Heart right ventricle (tissue), 16 donors: Measurements from ENCODE around the gene FOXJ1. TPM values are rescaled to one million over a fixed set of nuclear protein-coding genes. Genes with fewer than 3 reads are reported as not detected.

Source experiments
- ATAC-seq, 8 donors: fragments of 200-7000 bp; cut with Tn5 transposase; one replicate each; pipeline ENCODE4 v1.9.1; 2020; ENCODE audit warnings: mild to moderate bottlenecking in 8 of 8, moderate library complexity in 8 of 8, moderate number of reproducible peaks in 1 of 8
- DNase-seq, 2 donors: peaks; one replicate each; pipeline ENCODE4 v3.0.0-alpha.2; 2020
- H3K27ac ChIP-seq, 10 donors: fragments of 200-600 bp; sonication (generic) in 2 of 10; one replicate each; pipeline versions ENCODE4 v1.5.0 to v1.8.0; 2020 to 2022; ENCODE audit warnings: mild to moderate bottlenecking in 3 of 10
- H3K27me3 ChIP-seq, 7 donors: fragments of 200-600 bp; one replicate each; pipeline ENCODE4 v1.8.0; 2021 to 2022; ENCODE audit warnings: mild to moderate bottlenecking in 2 of 7
- H3K36me3 ChIP-seq, 9 donors: fragments of 200-600 bp; sonication (generic) in 1 of 9; one replicate each; pipeline versions ENCODE4 v1.5.0 to v1.8.0; 2020 to 2022; ENCODE audit warnings: mild to moderate bottlenecking in 2 of 9
- H3K4me1 ChIP-seq, 9 donors: fragments of 200-600 bp; sonication (generic) in 1 of 9; one replicate each; pipeline versions ENCODE4 v1.5.0 to v1.8.0; 2020 to 2022; ENCODE audit warnings: mild to moderate bottlenecking in 4 of 9
- H3K4me3 ChIP-seq, 10 donors: fragments of 200-600 bp; sonication (generic) in 2 of 10; one replicate each; pipeline versions ENCODE4 v1.5.0 to v1.8.0; 2020 to 2022; ENCODE audit warnings: mild to moderate bottlenecking in 7 of 10, moderate library complexity in 2 of 10
- H3K9me3 ChIP-seq, 11 donors: fragments of 200-600 bp in 10 of 11; sonication (generic) in 2 of 11; one replicate each; pipeline versions ENCODE4 v1.5.0 to v1.8.0; 2013 to 2022; ENCODE audit warnings: mild to moderate bottlenecking in 2 of 11, control low read depth in 1 of 11, moderate library complexity in 1 of 11
- CTCF ChIP-seq, 9 donors: fragments of 200-600 bp; sonication (generic) in 2 of 9; IDR thresholded peaks; one replicate each; pipeline versions ENCODE4 v1.5.0 to v1.8.0; 2021 to 2022; ENCODE audit warnings: antibody characterized with exemption in 9 of 9, mild to moderate bottlenecking in 5 of 9, moderate library complexity in 1 of 9
- WGBS, 2 donors: extraction: QIAGEN DNeasy Blood & Tissue Kit; methylation state at CpG; one replicate each; pipeline ENCODE4 v1.1.7; 2013; ENCODE audit warnings: inconsistent platforms in 1 of 2; 5-methylcytosine and 5-hydroxymethylcytosine counted together
- intact Hi-C, 10 donors: fragments of 100-400 bp; cut with DNase I; formaldehyde crosslinking; loops; one replicate each; pipeline versions ENCODE4 v1.11.1 to v1.14.2; 2022
- polyA plus RNA-seq, 2 donors: library from polyadenylated mRNA; stranded (reverse); fragments of 200-250 nt; gene quantifications; one replicate each; pipeline ENCODE4 v1.2.3, GENCODE V29; 2013
- total RNA-seq, 10 donors: library from RNA; stranded (reverse); fragmentation: NEBNext Ultra II Directional in 3 of 10; extraction: Animal tissue kit (Norgen Biotek cat#: 25700) in 3 of 10; gene quantifications; one replicate each; pipeline versions ENCODE4 v1.2.1 to v1.2.4, GENCODE V29; 2021 to 2023
- donor health status: Arrhythmogenic right ventricular cardiomyopathy.
- donor health status: ischemic (EF 13 %, LVEDD 7.1; RV severe dilation, severe dysfunction).
- donor health status: healthy with polysubstance abuse.
- donor health status: DM: no; HTN: yes; CAD: no.
- donor health status: DM: no; HTN: no; CAD: no.
- donor health status: ischemic (EF 25% LVEDD 6.9; RV normal size, moderate dysfunction).
- donor health status: ischemic (EF 25% LVEDD 5.7; RV mildly dilated, moderate dysfunction).
- donor health status: healthy.
- donor health status: DM: yes; HTN: yes; CAD: no.
- donor health status: Ischemic cardiomyopathy.
- donor health status: ischemic (EF 35%, LVEDD 5.7; RV mildly dilated, moderate dysfunction).
- donor health status: nonischemic (EF 11% LVEDD 7.7; RV severe dilation, severe dysfunction).
- donor health status: DM: yes; HTN: yes; CAD: no.
- donor health status: PGD.
- donor health status: ischemic (EF 29% LVEDD 5.4; RV normal size, mild dysfunction).
- donor health status: nonischemic (EF 23%, LVEDD 6.1; RV moderate dilation, normal function).

FOXJ1 gene
- total and polyA plus RNA-seq, 12 donors: 0.03 TPM; not detected in 11

GRCh38 chr17:76137351-76138233 lies 3.5 kb downstream of the FOXJ1 start:
- Histone ChIP-seq H3K27me3 (peaks cover 19 to 89% (median 80%) of the 10 kb centered on the region in 7 donors), H3K4me3 (no peak overlapping the region), H3K4me1 (peaks cover 9 to 57% (median 30%) of the 10 kb centered on the region in 9 donors), H3K27ac (no peak overlapping the region), H3K9me3 (no peaks in the 10 kb centered on the region), H3K36me3 (no peaks in the 10 kb centered on the region)
- TF ChIP-seq CTCF (IDR thresholded peaks at IDR 0.05): no peak
- DNase-seq: no peak
- 27 to 30% methylated on average over 51 to 54 of the region's 54 CpGs for WGBS, 2 donors
- ATAC-seq: peak in 1 of 8 donors; percentile 4
- intact Hi-C loops: no loop called here

- ATAC-seq (no peak), DNase-seq (no peak)
- H3K9me3 ChIP-seq: no peaks in the 10 kb centered on the region
- no peak overlapping the region for H3K4me3 ChIP-seq
- H3K27me3 ChIP-seq: peaks cover 19 to 95% (median 86%) of the 10 kb centered on the region in 7 donors
- no peak overlapping the region for H3K27ac ChIP-seq
- no peaks in the 10 kb centered on the region for H3K36me3 ChIP-seq
- peaks cover 9 to 57% (median 32%) of the 10 kb centered on the region in 9 donors for H3K4me1 ChIP-seq
- 36 to 45% methylated on average over 7 of the region's 7 CpGs for WGBS, 2 donors
- intact Hi-C loops: no loop called here
- TF ChIP-seq CTCF (IDR thresholded peaks at IDR 0.05): no peak
Measured at GRCh38 chr17:76137001-76137350, 4.1 kb downstream of the FOXJ1 start.

- no peak for TF ChIP-seq CTCF (IDR thresholded peaks at IDR 0.05)
- DNase-seq: no peak
- intact Hi-C loops: no loop called here
- Histone ChIP-seq H3K36me3 (no peaks in the 10 kb centered on the region), H3K27me3 (peaks cover 19 to 98% (median 91%) of the 10 kb centered on the region in 7 donors), H3K9me3 (no peaks in the 10 kb centered on the region), H3K4me3 (no peak overlapping the region), H3K4me1 (peaks cover 9 to 51% (median 30%) of the 10 kb centered on the region in 9 donors), H3K27ac (no peak overlapping the region)
- no peak for ATAC-seq
- WGBS, 2 donors: 65 to 69% methylated on average over 16 of the region's 16 CpGs
Measured at GRCh38 chr17:76136276-76137000, 4.6 kb downstream of the FOXJ1 start.

- 59 to 62% methylated on average over 8 of the region's 8 CpGs for WGBS, 2 donors
- Histone ChIP-seq H3K36me3 (no peaks in the 10 kb centered on the region), H3K27ac (no peak overlapping the region), H3K9me3 (no peaks in the 10 kb centered on the region), H3K4me3 (no peak overlapping the region), H3K27me3 (peaks cover 19 to 100% (median 97%) of the 10 kb centered on the region in 7 donors), H3K4me1 (peaks cover 5 to 45% (median 24%) of the 10 kb centered on the region in 9 donors)
- DNase-seq (no peak), ATAC-seq (no peak)
- intact Hi-C loops: no loop called here
- no peak for TF ChIP-seq CTCF (IDR thresholded peaks at IDR 0.05)
Measured at GRCh38 chr17:76135810-76136188, 5.2 kb downstream of the FOXJ1 start.
